GM18858 (cell line): ENCODE measurements around the gene SLC7A7.
A peak's percentile ranks its signal among the peaks of the same experiment; 100 is the strongest.
"Not testable (repeated sequence)": the region's sequence is repeated elsewhere in the genome, so short reads cannot be mapped to it uniquely, and the experiment has no call there.

Experiments used
- ATAC-seq: cut with Tn5 transposase; IDR thresholded peaks from one replicate; pipeline ENCODE4 v1.9.1; 2021; ENCODE audit not compliant: unreplicated experiment

The SLC7A7 gene

GRCh38 chr14:22822016-22822570 lies 6.9 kb upstream of the SLC7A7 start:
- no peak for ATAC-seq

DNA sequence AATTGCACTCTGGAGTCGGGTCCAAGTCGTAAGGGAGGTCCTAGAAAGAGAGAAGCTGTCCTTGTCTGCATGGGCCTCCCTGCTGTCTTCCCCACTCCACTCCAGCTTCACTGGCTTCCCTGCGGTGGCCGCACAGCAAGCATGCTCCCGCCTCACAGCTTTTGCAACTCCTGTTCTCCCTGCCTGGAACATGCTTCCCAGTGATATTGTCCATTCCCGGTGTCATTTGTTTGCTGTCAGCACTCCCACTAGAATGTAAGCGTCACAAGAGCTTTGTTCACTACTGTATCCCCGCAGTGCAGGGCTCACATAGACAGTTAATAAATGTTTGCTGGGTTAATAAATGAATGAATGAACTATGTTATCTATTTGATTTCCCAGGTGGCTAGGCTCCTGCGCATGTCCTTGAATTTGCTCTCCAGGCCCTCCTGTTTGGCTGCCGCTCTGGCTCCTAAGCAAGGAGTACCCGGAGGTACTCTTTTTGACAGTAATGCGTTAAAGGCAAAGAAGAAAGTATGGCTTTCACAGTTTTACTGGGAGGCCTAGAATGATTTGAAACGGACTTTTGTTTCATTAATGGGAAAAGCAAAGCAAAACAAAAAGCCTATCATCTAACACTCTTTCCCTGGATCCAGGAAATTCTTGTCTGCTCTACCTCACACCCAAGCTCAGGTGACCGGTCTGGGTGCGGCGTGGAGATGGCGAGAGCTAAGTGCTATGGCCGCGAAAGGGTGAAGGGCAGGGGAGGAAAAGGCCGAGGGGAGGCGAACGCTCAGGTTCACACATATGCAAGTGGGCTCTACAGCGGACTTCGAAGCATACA lies 6.2 kb upstream of the SLC7A7 start:
- ATAC-seq: no peak

DNA sequence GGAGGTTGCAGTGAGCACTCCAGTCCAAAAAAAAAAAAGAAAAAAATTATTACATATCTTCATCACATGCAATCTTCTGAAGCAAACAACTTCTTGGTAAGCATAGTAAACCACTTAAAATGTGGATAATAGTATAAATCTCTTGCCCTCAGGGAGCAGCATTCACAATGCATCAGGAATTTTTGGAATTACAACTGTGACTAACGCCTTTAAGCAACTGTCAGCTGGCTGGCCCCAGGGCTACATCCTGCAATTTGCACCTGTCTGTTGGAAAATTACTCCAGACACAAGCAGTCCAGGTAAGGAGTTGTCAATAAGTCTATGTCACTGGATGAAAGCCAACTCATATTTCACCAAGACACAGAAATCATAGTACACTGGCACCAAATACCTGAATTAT lies 5.5 kb upstream of the SLC7A7 start:
- no peak for ATAC-seq

GRCh38 chr14:22819151-22819988 lies 4.1 kb upstream of the SLC7A7 start:
- ATAC-seq: no peak

DNA sequence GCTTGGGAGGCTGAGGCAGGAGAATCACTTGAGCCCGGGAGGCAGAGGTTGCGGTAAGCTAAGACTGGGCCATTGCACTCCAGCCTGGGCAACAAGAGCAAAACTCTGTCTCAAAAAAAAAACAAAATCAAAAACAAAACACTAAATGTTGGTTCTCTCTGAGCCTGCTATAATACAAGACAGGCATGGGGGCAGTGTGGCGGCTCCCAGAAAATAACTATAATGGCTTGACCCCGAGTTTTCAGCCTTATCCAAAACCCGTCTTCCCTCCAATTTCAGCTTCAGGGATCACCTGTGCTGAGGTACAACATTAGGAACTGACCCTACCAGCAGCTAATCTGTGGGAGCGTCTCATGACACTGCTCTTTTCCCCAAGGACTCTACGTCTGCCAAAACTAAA lies 862 bp downstream of the SLC7A7 start:
- ATAC-seq: no peak

DNA sequence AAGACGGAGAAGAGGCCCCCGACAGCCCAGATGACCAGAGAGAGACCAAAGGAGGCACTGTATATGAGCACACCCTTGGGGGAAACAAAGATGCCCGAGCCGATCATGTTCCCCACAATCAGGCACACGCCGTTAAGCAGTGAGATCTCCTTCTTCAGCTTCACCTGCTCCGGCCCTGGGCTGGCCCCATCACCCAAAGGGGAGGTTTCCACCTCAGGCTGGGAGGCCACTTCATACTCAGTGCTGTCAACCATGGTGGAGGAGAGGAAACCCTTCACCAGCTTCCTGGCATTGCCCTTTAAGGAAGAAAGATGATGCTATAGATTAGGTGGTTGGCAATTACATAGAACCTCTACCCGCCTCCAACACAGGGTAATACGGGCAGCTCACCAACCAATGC lies 2.1 kb downstream of the SLC7A7 start:
- no peak for ATAC-seq

GRCh38 chr14:22812744-22813143 lies 2.5 kb downstream of the SLC7A7 start:
- ATAC-seq: no peak

GRCh38 chr14:22811722-22812121 lies 3.5 kb downstream of the SLC7A7 start:
- no peak for ATAC-seq

DNA sequence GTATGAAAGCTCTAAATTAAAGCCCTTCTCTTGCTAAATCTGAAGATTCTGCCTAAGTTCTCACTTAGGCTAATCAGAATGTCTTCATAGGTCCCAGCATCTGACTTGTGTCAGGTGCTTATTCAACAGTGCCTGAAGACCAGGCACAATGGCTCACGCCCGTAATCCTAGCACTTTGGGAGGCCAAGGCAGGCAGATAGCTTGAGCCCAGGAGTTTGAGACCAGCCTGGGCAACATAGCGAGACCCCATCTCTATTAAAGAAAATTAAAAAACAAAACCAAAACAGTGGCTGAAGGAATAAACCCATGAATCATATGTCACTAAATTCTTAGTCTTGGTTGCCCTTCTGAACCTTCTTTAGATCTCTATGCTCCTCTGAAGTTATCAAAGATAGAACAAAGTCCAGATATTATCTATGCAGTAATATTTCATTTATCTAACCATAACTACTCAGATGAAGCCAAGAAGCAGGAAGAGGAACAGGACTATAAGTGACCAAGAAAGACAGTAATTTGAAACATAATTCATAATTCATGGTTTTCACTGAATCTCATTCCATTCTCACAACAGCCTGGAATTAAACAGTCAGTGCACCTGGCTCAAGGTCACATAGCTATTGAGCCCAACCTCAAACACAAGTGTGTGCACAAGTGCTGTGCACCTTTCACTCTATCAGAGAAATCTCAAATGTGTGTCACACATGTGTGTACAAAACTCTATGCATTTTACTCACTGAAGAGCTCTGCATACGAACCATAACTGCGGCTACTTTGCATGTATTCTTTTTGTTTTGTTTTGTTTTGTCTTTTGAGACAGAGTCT lies 6.6 kb downstream of the SLC7A7 start:
- ATAC-seq: no peak

DNA sequence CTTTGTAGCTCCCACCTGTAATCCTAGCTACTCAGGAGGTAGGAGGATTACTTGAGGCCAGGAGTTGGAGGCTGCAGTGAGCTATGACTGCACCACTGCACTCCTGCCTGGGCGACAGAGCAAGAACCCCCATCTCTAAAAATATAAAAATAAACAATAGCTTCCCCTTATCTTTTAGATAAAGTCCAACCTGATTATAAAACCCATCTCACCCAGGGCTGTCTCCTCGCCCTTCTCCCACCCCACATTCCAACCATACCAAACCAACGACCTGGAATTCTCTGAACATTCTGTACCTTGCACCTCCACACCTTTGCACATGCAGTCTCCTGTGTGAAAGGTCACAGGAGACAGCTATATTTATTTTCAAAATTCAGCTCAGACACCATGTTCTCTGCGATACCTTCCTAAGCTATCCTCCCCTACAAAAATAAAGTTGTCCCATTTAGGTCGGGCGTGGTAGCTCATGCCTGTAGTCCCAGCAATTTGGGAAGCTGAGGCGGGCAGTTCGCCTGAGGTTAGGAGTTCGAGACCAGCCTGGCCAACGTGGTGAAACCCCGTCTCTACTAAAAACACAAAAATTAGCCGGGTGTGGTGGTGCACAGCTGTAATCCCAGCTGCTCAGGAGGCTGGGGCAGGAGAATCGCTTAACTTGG lies 7.7 kb downstream of the SLC7A7 start:
- ATAC-seq: no peak

DNA sequence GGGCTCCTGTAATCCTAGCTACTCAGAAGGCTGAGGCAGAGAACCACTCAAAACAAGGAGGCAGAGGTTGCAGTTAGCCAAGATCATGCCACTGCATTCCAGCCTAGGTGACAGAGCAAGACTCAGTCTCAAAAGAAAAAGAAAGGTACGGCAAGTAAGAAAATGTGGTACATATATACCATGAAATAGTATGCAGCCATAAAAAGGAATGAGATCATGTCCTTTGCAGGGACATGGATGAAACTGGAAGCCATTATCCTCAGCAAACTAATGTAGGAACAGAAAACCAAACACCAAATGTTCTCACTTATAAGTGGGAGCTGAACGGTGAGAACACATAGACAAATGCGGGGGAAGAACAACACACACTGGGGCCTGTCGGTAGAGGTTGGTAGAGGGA lies 10.0 kb downstream of the SLC7A7 start:
- ATAC-seq: not testable (repeated sequence)

DNA sequence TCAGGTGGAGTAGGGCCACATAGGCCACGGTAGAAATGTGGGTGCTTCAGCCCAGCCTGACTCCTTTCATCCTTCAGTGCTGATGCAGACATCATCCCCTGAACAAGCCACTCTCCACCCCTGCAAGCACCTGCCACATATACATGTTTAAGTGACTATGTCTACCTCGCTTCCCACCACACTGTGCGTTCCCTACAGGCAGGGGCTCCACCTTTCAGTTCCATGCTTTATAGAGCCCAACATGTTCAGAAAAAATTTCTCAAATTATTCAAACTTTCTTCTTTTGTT lies 11.6 kb downstream of the SLC7A7 start:
- ATAC-seq: peak; percentile 21

DNA sequence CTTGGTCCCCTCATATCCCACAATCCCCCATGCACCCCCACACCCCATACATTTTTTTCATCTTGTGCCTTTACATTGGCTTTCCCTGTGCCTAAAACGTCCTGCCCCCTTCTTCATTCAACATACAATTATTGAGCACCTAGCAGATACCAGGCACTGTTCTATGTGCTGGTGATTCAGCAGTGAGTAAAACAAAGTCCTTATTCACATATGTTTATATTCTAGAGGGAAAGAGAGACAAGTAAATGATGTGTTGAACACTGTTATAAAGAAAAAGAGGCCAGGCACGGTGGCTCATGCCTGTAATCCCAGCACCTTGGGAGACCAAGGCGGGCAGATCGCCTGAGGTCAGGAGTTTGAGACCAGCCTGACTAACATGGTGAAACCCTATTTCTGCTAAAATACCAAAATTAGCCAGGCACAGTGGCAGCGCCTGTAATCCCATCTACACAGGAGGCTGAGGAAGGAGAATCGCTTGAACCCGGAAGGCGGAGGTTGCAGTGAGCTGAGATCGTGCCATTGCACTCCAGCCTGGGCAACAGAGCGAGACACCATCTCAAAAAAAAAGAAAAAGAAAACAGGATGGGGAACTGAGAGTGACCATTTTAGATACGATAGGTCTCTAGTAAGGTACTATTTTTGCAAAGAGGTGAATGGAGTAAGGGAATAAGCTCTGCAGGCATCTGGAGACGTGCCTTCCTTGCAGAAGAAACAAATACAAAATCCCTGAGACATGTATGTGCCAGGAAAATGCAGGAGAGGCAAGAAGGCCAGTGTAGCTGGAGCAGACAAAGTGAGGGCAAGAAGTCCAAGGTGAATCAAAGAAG lies 12.2 kb downstream of the SLC7A7 start:
- ATAC-seq: peak; percentile 44

DNA sequence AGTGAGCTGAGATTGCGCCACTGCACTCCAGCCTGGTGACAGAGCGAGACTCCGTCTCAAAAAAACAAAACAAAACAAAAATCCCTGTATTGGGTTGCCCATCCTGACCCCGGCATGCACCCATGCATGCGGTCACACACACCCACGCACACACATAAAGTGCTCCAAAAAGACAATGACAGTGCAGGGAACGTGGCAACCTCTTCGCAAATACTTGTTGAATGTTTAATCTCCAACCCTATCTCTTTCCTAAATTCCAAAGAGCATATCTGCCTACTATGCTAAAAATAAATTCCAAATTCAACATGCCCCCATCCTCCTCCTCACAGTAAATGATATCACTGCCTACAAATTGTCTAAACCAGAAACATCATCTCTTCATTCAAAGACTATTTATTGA lies 13.5 kb downstream of the SLC7A7 start:
- no peak for ATAC-seq

- no peak for ATAC-seq
Measured at GRCh38 chr14:22800346-22800745, 14.9 kb downstream of the SLC7A7 start.

DNA sequence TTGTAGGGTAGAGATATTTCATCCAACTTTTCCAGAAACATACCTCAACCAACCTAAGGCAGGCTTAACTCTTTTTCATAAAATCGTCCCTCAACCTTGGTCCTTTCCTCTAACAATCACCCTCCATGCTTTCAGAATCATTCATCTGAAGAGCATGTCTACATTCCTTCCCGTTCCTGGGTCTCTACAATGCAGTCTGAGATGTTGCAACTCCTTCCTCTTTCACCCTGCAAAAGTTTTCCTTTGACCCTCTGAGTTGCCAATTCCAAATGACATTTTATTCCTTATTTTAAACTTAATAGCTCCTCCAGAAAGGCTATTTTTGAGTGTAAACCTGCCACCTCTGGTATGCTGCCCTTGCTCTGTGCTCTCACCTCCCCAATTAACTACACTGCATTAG lies 16.7 kb downstream of the SLC7A7 start:
- ATAC-seq: no peak

- ATAC-seq: no peak
Measured at GRCh38 chr14:22797017-22797917, 18.0 kb downstream of the SLC7A7 start.

- ATAC-seq: peak; percentile 32
Measured at GRCh38 chr14:22796087-22796707, 19.0 kb downstream of the SLC7A7 start.
